Effector memory CD8-positive, alpha-beta T cell (primary cell): Measurements from ENCODE around the gene TTC27.

Experiments used
- ATAC-seq: fragments of 150-1000 bp; cut with Tn5 transposase; replicated peaks from 2 replicates; pipeline ENCODE4 v1.10.0; 2021; ENCODE audit warnings: mild to moderate bottlenecking, moderate library complexity
- DNase-seq, 3 experiments: peaks; one replicate each; pipeline ENCODE4 v3.0.0; 2021
- H3K27ac Mint-ChIP-seq, 2 donors: one replicate each; pipeline ENCODE4 v1.8.0; 2022; ENCODE audit warnings: mild to moderate bottlenecking in 2 of 2, mixed read lengths in 2 of 2, moderate library complexity in 2 of 2
- H3K27me3 Mint-ChIP-seq, 2 donors: one replicate each; pipeline ENCODE4 v1.8.0; 2022; ENCODE audit warnings: mixed read lengths in 2 of 2
- H3K36me3 Mint-ChIP-seq: one replicate; pipeline ENCODE4 v1.8.0; 2022; ENCODE audit warnings: mild to moderate bottlenecking, moderate library complexity, mixed read lengths; ENCODE audit not compliant: insufficient read depth
- H3K4me1 Mint-ChIP-seq, 2 donors: one replicate each; pipeline ENCODE4 v1.8.0; 2022; ENCODE audit warnings: low read depth in 2 of 2, mixed read lengths in 2 of 2
- H3K4me3 Mint-ChIP-seq, 2 donors: one replicate each; pipeline ENCODE4 v1.8.0; 2022; ENCODE audit warnings: mild to moderate bottlenecking in 2 of 2, mixed read lengths in 2 of 2, moderate library complexity in 2 of 2
- H3K9me3 Mint-ChIP-seq, 2 donors: one replicate each; pipeline ENCODE4 v1.8.0; 2022; ENCODE audit warnings: mixed read lengths in 2 of 2
- total RNA-seq, 9 experiments: gene quantifications; one replicate each; lab custom pipeline; 2026; lab: John Stamatoyannopoulos, UW

The TTC27 gene
- 27.2 to 105 (median 33.2) reads per million in 9 experiments for total RNA-seq

- peak; percentile 92 to 95 (median 92) for DNase-seq
- peak; percentile 99 for ATAC-seq
- Mint-ChIP-seq H3K9me3 (no peaks in the 10 kb centered on the region), H3K4me3 (peak within 1 kb of the TSS; percentile 93 to 96), H3K36me3 (peaks cover 38% of the 10 kb centered on the region), H3K4me1 (peaks cover 19 to 22% of the 10 kb centered on the region in 2 donors), H3K27ac (peak within 1 kb of the TSS; percentile 90 to 95), H3K27me3 (no peaks in the 10 kb centered on the region)
These were observed at the start of gene TTC27 for GRCh38 chr2:32627814-32628579. Gene TTC27, plus strand, starts transcription at chr2:32628050. Its CDS starts 243 bp downstream, at chr2:32628293.

GRCh38 chr2:32591669-32592463, 36.0 kb upstream of the TTC27 start:
- Mint-ChIP-seq H3K4me1 (peaks cover 10 to 30% of the 10 kb centered on the region in 2 donors), H3K27ac (peak overlapping the region; percentile 60 to 80), H3K9me3 (no peaks in the 10 kb centered on the region), H3K4me3 (no peak overlapping the region), H3K36me3 (peaks cover 17% of the 10 kb centered on the region), H3K27me3 (no peaks in the 10 kb centered on the region)
- no peak for DNase-seq
- peak; percentile 41 for ATAC-seq

GRCh38 chr2:32594573-32594972, 33.3 kb upstream of the TTC27 start:
- Mint-ChIP-seq H3K4me3 (no peak overlapping the region), H3K27ac (peak overlapping the region in 1 of 2 donors; percentile 39), H3K9me3 (no peaks in the 10 kb centered on the region), H3K36me3 (peaks cover 35% of the 10 kb centered on the region), H3K27me3 (no peaks in the 10 kb centered on the region), H3K4me1 (peaks cover 8 to 23% of the 10 kb centered on the region in 2 donors)
- ATAC-seq (no peak), DNase-seq (no peak)

- H3K9me3 Mint-ChIP-seq, result no peaks in the 10 kb centered on the region
- ATAC-seq (no peak), DNase-seq (no peak)
- H3K27me3 Mint-ChIP-seq, result no peaks in the 10 kb centered on the region
- peaks cover 0 to 4% of the 10 kb centered on the region in 2 donors for H3K4me1 Mint-ChIP-seq
- no peak overlapping the region for H3K4me3 Mint-ChIP-seq
- peaks cover 75% of the 10 kb centered on the region for H3K36me3 Mint-ChIP-seq
- H3K27ac Mint-ChIP-seq, result no peak overlapping the region
These were observed 16.5 kb upstream of the TTC27 start for GRCh38 chr2:32611366-32611765.

- H3K27me3 Mint-ChIP-seq, result no peaks in the 10 kb centered on the region
- peaks cover 72% of the 10 kb centered on the region for H3K36me3 Mint-ChIP-seq
- peaks cover 0 to 4% of the 10 kb centered on the region in 2 donors for H3K4me1 Mint-ChIP-seq
- no peak overlapping the region for H3K27ac Mint-ChIP-seq
- no peak for ATAC-seq
- DNase-seq, result no peak
- H3K9me3 Mint-ChIP-seq, result no peaks in the 10 kb centered on the region
- H3K4me3 Mint-ChIP-seq, result no peak overlapping the region
These were observed 16.1 kb upstream of the TTC27 start for GRCh38 chr2:32611771-32612170.

- peaks cover 73% of the 10 kb centered on the region for H3K36me3 Mint-ChIP-seq
- H3K4me1 Mint-ChIP-seq, result peaks cover 0 to 4% of the 10 kb centered on the region in 2 donors
- no peaks in the 10 kb centered on the region for H3K27me3 Mint-ChIP-seq
- DNase-seq, result no peak
- peak overlapping the region; percentile 61 to 63 for H3K27ac Mint-ChIP-seq
- no peak for ATAC-seq
- H3K4me3 Mint-ChIP-seq, result no peak overlapping the region
- H3K9me3 Mint-ChIP-seq, result no peaks in the 10 kb centered on the region
These were observed 13.8 kb upstream of the TTC27 start for GRCh38 chr2:32614084-32614483.

GRCh38 chr2:32617599-32618189, 10.2 kb upstream of the TTC27 start:
- Mint-ChIP-seq H3K36me3 (peaks cover 57% of the 10 kb centered on the region), H3K4me3 (no peak overlapping the region), H3K9me3 (no peaks in the 10 kb centered on the region), H3K4me1 (peaks cover 2 to 4% of the 10 kb centered on the region in 2 donors), H3K27ac (no peak overlapping the region), H3K27me3 (no peaks in the 10 kb centered on the region)
- ATAC-seq, result no peak
- no peak for DNase-seq

GRCh38 chr2:32622570-32623310, 5.1 kb upstream of the TTC27 start:
- peaks cover 29% of the 10 kb centered on the region for H3K36me3 Mint-ChIP-seq
- DNase-seq (no peak), ATAC-seq (no peak)
- no peaks in the 10 kb centered on the region for H3K9me3 Mint-ChIP-seq
- H3K27me3 Mint-ChIP-seq, result no peaks in the 10 kb centered on the region
- H3K27ac Mint-ChIP-seq, result peak overlapping the region in 1 of 2 donors; percentile 57
- no peak overlapping the region for H3K4me3 Mint-ChIP-seq
- peaks cover 8 to 9% of the 10 kb centered on the region in 2 donors for H3K4me1 Mint-ChIP-seq

GRCh38 chr2:32623311-32623706, 4.5 kb upstream of the TTC27 start:
- ATAC-seq (no peak), DNase-seq (no peak)
- Mint-ChIP-seq H3K27ac (peak overlapping the region in 1 of 2 donors; percentile 57), H3K36me3 (peaks cover 29% of the 10 kb centered on the region), H3K27me3 (no peaks in the 10 kb centered on the region), H3K9me3 (no peaks in the 10 kb centered on the region), H3K4me1 (peaks cover 11 to 13% of the 10 kb centered on the region in 2 donors), H3K4me3 (no peak overlapping the region)

GRCh38 chr2:32624812-32625211, 3.0 kb upstream of the TTC27 start:
- H3K9me3 Mint-ChIP-seq, result no peaks in the 10 kb centered on the region
- DNase-seq (no peak), ATAC-seq (no peak)
- peaks cover 16 to 20% of the 10 kb centered on the region in 2 donors for H3K4me1 Mint-ChIP-seq
- H3K4me3 Mint-ChIP-seq, result no peak overlapping the region
- H3K36me3 Mint-ChIP-seq, result peaks cover 19% of the 10 kb centered on the region
- no peak overlapping the region for H3K27ac Mint-ChIP-seq
- H3K27me3 Mint-ChIP-seq, result no peaks in the 10 kb centered on the region

GRCh38 chr2:32626639-32627221, 1.1 kb upstream of the TTC27 start:
- Mint-ChIP-seq H3K4me3 (peak overlapping the region; percentile 93 to 96), H3K36me3 (peaks cover 31% of the 10 kb centered on the region), H3K27ac (peak overlapping the region in 1 of 2 donors; percentile 95), H3K4me1 (peaks cover 18 to 22% of the 10 kb centered on the region in 2 donors), H3K9me3 (no peaks in the 10 kb centered on the region), H3K27me3 (no peaks in the 10 kb centered on the region)
- DNase-seq (no peak), ATAC-seq (no peak)

- Mint-ChIP-seq H3K4me3 (peak overlapping the region; percentile 93 to 96), H3K9me3 (no peaks in the 10 kb centered on the region), H3K27ac (peak overlapping the region; percentile 90 to 95), H3K4me1 (peaks cover 21 to 22% of the 10 kb centered on the region in 2 donors), H3K36me3 (peaks cover 36% of the 10 kb centered on the region), H3K27me3 (no peaks in the 10 kb centered on the region)
- peak; percentile 23 for ATAC-seq
- no peak for DNase-seq
These were observed 423 bp upstream of the TTC27 start for GRCh38 chr2:32627441-32627813.
